Activated T-cell treated with anti-CD3 and anti-CD28 coated beads, Interleukin-2, amount 50 U/mL, for 4 hours (primary cell): ENCODE results near the gene RGMA. TPM values are rescaled to one million over a fixed set of nuclear protein-coding genes. Genes with fewer than 3 reads are reported as not detected.

ENCODE experiments used
- ATAC-seq, 2 donors: fragments of 200-7000 bp; cut with Tn5 transposase; one replicate each; pipeline ENCODE4 v1.10.0; 2021
- DNase-seq: peaks from one replicate; pipeline ENCODE4 v3.0.0-alpha.2; 2020
- H3K27me3 Mint-ChIP-seq: one replicate; pipeline ENCODE4 v1.8.0; 2021; ENCODE audit warnings: low read depth, mixed read lengths
- H3K36me3 Mint-ChIP-seq: one replicate; pipeline ENCODE4 v1.8.0; 2022; ENCODE audit warnings: mixed read lengths; ENCODE audit not compliant: insufficient read depth
- H3K4me1 Mint-ChIP-seq: one replicate; pipeline ENCODE4 v1.8.0; 2021; ENCODE audit warnings: low read depth, mixed read lengths
- H3K4me3 Mint-ChIP-seq: one replicate; pipeline ENCODE4 v1.8.0; 2021; ENCODE audit warnings: mild to moderate bottlenecking, moderate library complexity, mixed read lengths
- H3K9me3 Mint-ChIP-seq: one replicate; pipeline ENCODE4 v1.8.0; 2021; ENCODE audit warnings: mixed read lengths
- total RNA-seq, 3 donors: library from RNA; stranded (reverse); gene quantifications; one replicate each; pipeline ENCODE4 v1.2.1, GENCODE V29; 2021

Gene RGMA
- total RNA-seq, 3 donors from 2014 or later = 0.18 to 0.22 TPM; not detected in 1

- no peak for DNase-seq
- Mint-ChIP-seq H3K4me1 (no peaks in the 10 kb centered on the region), H3K4me3 (no peak overlapping the region), H3K9me3 (no peaks in the 10 kb centered on the region), H3K36me3 (no peaks in the 10 kb centered on the region), H3K27me3 (peaks cover 47% of the 10 kb centered on the region)
- no peak for ATAC-seq
These were observed 21.6 kb upstream of the RGMA start for GRCh38 chr15:93110502-93111040.

- H3K4me3 Mint-ChIP-seq = no peak overlapping the region
- H3K27me3 Mint-ChIP-seq = peaks cover 49% of the 10 kb centered on the region
- ATAC-seq (no peak), DNase-seq (no peak)
- no peaks in the 10 kb centered on the region for H3K36me3 Mint-ChIP-seq
- no peaks in the 10 kb centered on the region for H3K4me1 Mint-ChIP-seq
- H3K9me3 Mint-ChIP-seq = no peaks in the 10 kb centered on the region
These were observed 20.5 kb upstream of the RGMA start for GRCh38 chr15:93109336-93110102.

- DNase-seq = no peak
- Mint-ChIP-seq H3K9me3 (peaks cover 6% of the 10 kb centered on the region), H3K4me1 (no peaks in the 10 kb centered on the region), H3K4me3 (no peak overlapping the region), H3K36me3 (no peaks in the 10 kb centered on the region), H3K27me3 (peaks cover 54% of the 10 kb centered on the region)
- no peak for ATAC-seq
These were observed 18.6 kb upstream of the RGMA start for GRCh38 chr15:93107646-93108045.

- peaks cover 47% of the 10 kb centered on the region for H3K27me3 Mint-ChIP-seq
- no peak for DNase-seq
- H3K9me3 Mint-ChIP-seq = peaks cover 6% of the 10 kb centered on the region
- no peak for ATAC-seq
- no peak overlapping the region for H3K4me3 Mint-ChIP-seq
- no peaks in the 10 kb centered on the region for H3K36me3 Mint-ChIP-seq
- H3K4me1 Mint-ChIP-seq = no peaks in the 10 kb centered on the region
These were observed 16.5 kb upstream of the RGMA start for GRCh38 chr15:93105485-93105884.

GRCh38 chr15:93103823-93104222, 14.8 kb upstream of the RGMA start:
- H3K4me3 Mint-ChIP-seq = no peak overlapping the region
- H3K9me3 Mint-ChIP-seq = peaks cover 6% of the 10 kb centered on the region
- H3K27me3 Mint-ChIP-seq = peaks cover 43% of the 10 kb centered on the region
- H3K36me3 Mint-ChIP-seq = no peaks in the 10 kb centered on the region
- no peaks in the 10 kb centered on the region for H3K4me1 Mint-ChIP-seq
- DNase-seq (no peak), ATAC-seq (no peak)

GRCh38 chr15:93102211-93102610, 13.2 kb upstream of the RGMA start:
- DNase-seq = no peak
- no peak overlapping the region for H3K4me3 Mint-ChIP-seq
- no peak for ATAC-seq

GRCh38 chr15:93093765-93094164, 4.8 kb upstream of the RGMA start:
- Mint-ChIP-seq H3K27me3 (peaks cover 23% of the 10 kb centered on the region), H3K4me1 (peaks cover 6% of the 10 kb centered on the region), H3K4me3 (no peak overlapping the region), H3K9me3 (no peaks in the 10 kb centered on the region), H3K36me3 (no peaks in the 10 kb centered on the region)
- DNase-seq = no peak
- no peak for ATAC-seq

More at GRCh38 chr15:93102211-93102610, 13.2 kb upstream of the RGMA start:
- H3K36me3 Mint-ChIP-seq = no peaks in the 10 kb centered on the region
- no peaks in the 10 kb centered on the region for H3K4me1 Mint-ChIP-seq
- H3K27me3 Mint-ChIP-seq = peaks cover 27% of the 10 kb centered on the region
- peaks cover 6% of the 10 kb centered on the region for H3K9me3 Mint-ChIP-seq

- H3K4me3 Mint-ChIP-seq = no peak overlapping the region
- H3K27me3 Mint-ChIP-seq = peaks cover 45% of the 10 kb centered on the region
- H3K4me1 Mint-ChIP-seq = peaks cover 15% of the 10 kb centered on the region
- DNase-seq (no peak), ATAC-seq (no peak)
- H3K36me3 Mint-ChIP-seq = no peaks in the 10 kb centered on the region
- no peaks in the 10 kb centered on the region for H3K9me3 Mint-ChIP-seq
These were observed 2.5 kb upstream of the RGMA start for GRCh38 chr15:93091465-93091864.

GRCh38 chr15:93089727-93090305, 805 bp upstream of the RGMA start:
- Mint-ChIP-seq H3K4me3 (peak overlapping the region; percentile 73), H3K9me3 (no peaks in the 10 kb centered on the region), H3K27me3 (peaks cover 59% of the 10 kb centered on the region), H3K36me3 (no peaks in the 10 kb centered on the region), H3K4me1 (peaks cover 15% of the 10 kb centered on the region)
- DNase-seq (no peak), ATAC-seq (no peak)

GRCh38 chr15:93088200-93088980, 621 bp downstream of the RGMA start:
- no peaks in the 10 kb centered on the region for H3K36me3 Mint-ChIP-seq
- H3K9me3 Mint-ChIP-seq = no peaks in the 10 kb centered on the region
- H3K27me3 Mint-ChIP-seq = peaks cover 69% of the 10 kb centered on the region
- ATAC-seq (peak; percentile 57 to 59), DNase-seq (no peak)
- peak overlapping the region; percentile 78 for H3K4me3 Mint-ChIP-seq
- peaks cover 15% of the 10 kb centered on the region for H3K4me1 Mint-ChIP-seq

- Mint-ChIP-seq H3K4me1 (peaks cover 15% of the 10 kb centered on the region), H3K9me3 (no peaks in the 10 kb centered on the region), H3K4me3 (peak overlapping the region; percentile 78), H3K27me3 (peaks cover 74% of the 10 kb centered on the region), H3K36me3 (no peaks in the 10 kb centered on the region)
- peak; percentile 51 to 58 for ATAC-seq
- peak; percentile 55 for DNase-seq
These were observed 1.2 kb downstream of the RGMA start for GRCh38 chr15:93087825-93088199.

GRCh38 chr15:93086791-93087190, 2.2 kb downstream of the RGMA start:
- H3K27me3 Mint-ChIP-seq = peaks cover 84% of the 10 kb centered on the region
- no peak overlapping the region for H3K4me3 Mint-ChIP-seq

GRCh38 chr15:93085692-93086091, 3.3 kb downstream of the RGMA start:
- no peak for ATAC-seq
- Mint-ChIP-seq H3K4me1 (peaks cover 15% of the 10 kb centered on the region), H3K27me3 (peaks cover 83% of the 10 kb centered on the region), H3K36me3 (no peaks in the 10 kb centered on the region), H3K4me3 (no peak overlapping the region), H3K9me3 (no peaks in the 10 kb centered on the region)
- DNase-seq = no peak

More at GRCh38 chr15:93086791-93087190, 2.2 kb downstream of the RGMA start:
- no peak for DNase-seq
- Mint-ChIP-seq H3K36me3 (no peaks in the 10 kb centered on the region), H3K4me1 (peaks cover 15% of the 10 kb centered on the region), H3K9me3 (no peaks in the 10 kb centered on the region)
- ATAC-seq = no peak

GRCh38 chr15:93082861-93083260, 6.2 kb downstream of the RGMA start:
- Mint-ChIP-seq H3K36me3 (no peaks in the 10 kb centered on the region), H3K27me3 (peaks cover 69% of the 10 kb centered on the region), H3K4me1 (peaks cover 4% of the 10 kb centered on the region), H3K9me3 (no peaks in the 10 kb centered on the region), H3K4me3 (no peak overlapping the region)
- ATAC-seq (no peak), DNase-seq (no peak)
